ENCODE results near the gene DNPEP.

- TF ChIP-seq CTCF (conservative IDR thresholded peaks at IDR 0.05; ENCODE audit: low read depth, low read length) = no peak
- no peak for TF ChIP-seq EZH2 (IDR thresholded peaks at IDR 0.05; ENCODE audit: borderline replicate concordance, low read depth, low read length, poor library complexity, severe bottlenecking)
These were observed 47.2 kb upstream of the DNPEP start, which contains the start of gene SPEG for GRCh38 chr2:219434718-219435525.

All from A673 (cell line).